Measurements from ENCODE around the gene LRRC8A.
"Not testable (repeated sequence)": the region's sequence is repeated elsewhere in the genome, so short reads cannot be mapped to it uniquely, and the experiment has no call there.

Gene LRRC8A

GRCh38 chr9:128881884-128882676, at the start of gene LRRC8A, which contains the start of gene KYAT1:
LRRC8A (plus strand) TSS chr9:128882133; CDS start chr9:128907165, 25,032 bp downstream.
KYAT1 (minus strand) TSS chr9:128881950; CDS start chr9:128845405, 36,545 bp downstream.
- DNase-seq, result peak; percentile 85

GRCh38 chr9:128833696-128834095, 48.2 kb upstream of the LRRC8A start:
- no peak for DNase-seq

- no peak for DNase-seq
These were observed 46.4 kb upstream of the LRRC8A start for GRCh38 chr9:128835246-128836210.

- DNase-seq, result no peak
These were observed 45.3 kb upstream of the LRRC8A start for GRCh38 chr9:128836509-128837145.

GRCh38 chr9:128838338-128838737, 43.6 kb upstream of the LRRC8A start:
- DNase-seq, result no peak

- no peak for DNase-seq
These were observed 41.4 kb upstream of the LRRC8A start for GRCh38 chr9:128840524-128840923.

- no peak for DNase-seq
These were observed 40.0 kb upstream of the LRRC8A start for GRCh38 chr9:128841694-128842492.

- not testable (repeated sequence) for DNase-seq
These were observed 38.8 kb upstream of the LRRC8A start for GRCh38 chr9:128843171-128843570.

GRCh38 chr9:128845186-128845931, 36.6 kb upstream of the LRRC8A start:
- DNase-seq, result peak; percentile 86

GRCh38 chr9:128846680-128847030, 35.3 kb upstream of the LRRC8A start:
- no peak for DNase-seq

GRCh38 chr9:128847803-128848202, 34.1 kb upstream of the LRRC8A start:
- DNase-seq, result no peak

GRCh38 chr9:128851024-128851423, 30.9 kb upstream of the LRRC8A start:
- not testable (repeated sequence) for DNase-seq

- DNase-seq, result not testable (repeated sequence)
These were observed 29.9 kb upstream of the LRRC8A start for GRCh38 chr9:128851779-128852600.

GRCh38 chr9:128852646-128853045, 29.3 kb upstream of the LRRC8A start:
- not testable (repeated sequence) for DNase-seq

GRCh38 chr9:128854454-128854853, 27.5 kb upstream of the LRRC8A start:
- not testable (repeated sequence) for DNase-seq

- DNase-seq, result not testable (repeated sequence)
These were observed 23.5 kb upstream of the LRRC8A start for GRCh38 chr9:128858476-128858875.

- DNase-seq, result no peak
These were observed 21.0 kb upstream of the LRRC8A start for GRCh38 chr9:128860937-128861336.

GRCh38 chr9:128861501-128861900, 20.4 kb upstream of the LRRC8A start:
- no peak for DNase-seq

GRCh38 chr9:128862401-128862851, 19.5 kb upstream of the LRRC8A start:
- no peak for DNase-seq

- no peak for DNase-seq
These were observed 18.3 kb upstream of the LRRC8A start for GRCh38 chr9:128863647-128864046.
